ENCODE results near the gene DYRK4. TPM values are rescaled to one million over a fixed set of nuclear protein-coding genes. Genes with fewer than 3 reads are reported as not detected.

DYRK4 gene
- total RNA-seq, 1 experiment from 2014 or later, result 54.0 TPM

GRCh38 chr12:4563336-4563735, 1.3 kb downstream of the DYRK4 start:
- DNase-seq (ENCODE audit: low read depth), result peak; percentile 2

DNA sequence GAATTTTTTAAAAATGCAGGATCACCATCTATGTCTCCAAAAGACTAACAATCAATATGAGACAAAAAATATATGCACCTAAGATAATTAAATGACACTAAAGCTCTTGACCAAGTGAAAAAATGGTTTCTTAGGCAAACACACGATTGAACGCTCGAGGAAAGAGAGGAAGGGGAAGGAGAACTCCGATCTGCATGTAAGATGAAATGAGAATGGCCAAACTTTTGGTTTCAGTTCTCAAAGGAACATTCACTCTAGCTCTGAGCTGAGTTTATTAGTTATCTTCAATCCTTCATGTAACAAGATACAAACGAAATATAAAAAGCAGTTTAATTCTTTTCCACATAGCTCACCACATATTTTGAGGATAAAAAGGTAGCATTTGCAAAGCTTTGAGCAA, 2.8 kb downstream of the DYRK4 start:
- no peak for DNase-seq (ENCODE audit: low read depth)

DNA sequence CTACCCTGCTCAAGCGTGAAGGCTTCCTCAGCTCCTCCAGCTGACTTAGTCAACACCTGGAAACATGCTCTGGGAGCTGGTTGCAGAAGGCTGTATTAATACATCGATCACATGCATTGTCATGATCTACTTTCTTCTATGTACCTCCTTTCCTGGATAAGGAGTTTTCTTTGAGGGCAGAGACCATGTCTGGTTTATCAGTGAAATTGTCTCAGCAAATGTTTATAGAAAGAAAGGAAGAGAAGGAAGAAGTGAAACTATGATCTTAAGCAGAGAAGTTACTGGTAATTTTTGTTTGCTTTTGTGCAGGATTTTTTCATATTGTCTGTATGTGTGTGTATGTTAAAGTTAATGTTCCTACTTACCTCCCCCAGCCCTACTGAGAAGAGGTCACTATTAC, 4.5 kb downstream of the DYRK4 start:
- no peak for DNase-seq (ENCODE audit: low read depth)

DNA sequence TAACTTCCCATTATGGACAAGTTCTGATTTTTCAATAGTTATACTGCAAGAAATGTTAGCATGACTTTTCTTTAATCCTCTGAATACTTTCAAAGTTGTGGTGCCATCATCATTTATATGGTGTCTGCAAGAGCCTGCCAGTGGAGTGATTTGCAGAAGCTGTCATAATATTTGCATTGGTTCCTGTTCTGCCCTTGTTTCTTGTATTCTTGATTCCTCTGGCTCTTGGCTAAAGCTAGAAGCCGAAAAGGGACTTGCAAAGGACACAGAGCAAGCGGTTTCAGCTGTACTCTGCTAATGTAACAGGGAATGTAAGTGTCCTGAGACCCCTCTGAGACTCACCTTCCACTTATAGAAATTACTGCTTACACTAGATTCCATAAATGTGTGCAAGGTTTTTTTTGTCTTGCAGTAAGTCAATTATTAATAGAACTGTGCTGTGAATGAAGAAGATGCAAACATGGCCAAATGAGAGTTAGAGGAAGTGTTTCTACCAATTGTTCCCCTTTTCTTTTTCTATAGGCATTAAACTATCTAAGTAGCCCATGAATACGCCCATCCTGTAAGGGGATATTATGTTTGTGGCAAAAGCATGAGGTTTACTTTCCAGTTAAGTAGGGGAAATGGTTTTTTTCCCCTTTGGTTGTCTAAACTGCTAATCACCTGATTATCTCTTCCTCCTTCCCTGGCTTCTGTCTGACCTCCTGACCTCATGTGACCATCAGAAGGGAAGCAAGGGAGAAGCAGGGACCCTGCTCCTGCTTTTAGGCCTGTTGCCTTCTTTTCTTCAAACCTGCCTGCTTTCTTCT, 5.3 kb downstream of the DYRK4 start:
- no peak for DNase-seq (ENCODE audit: low read depth)

GRCh38 chr12:4569261-4569660, 7.3 kb downstream of the DYRK4 start:
- no peak for DNase-seq (ENCODE audit: low read depth)

GRCh38 chr12:4572680-4573079, 10.7 kb downstream of the DYRK4 start:
- DNase-seq (ENCODE audit: low read depth), result no peak

DNA sequence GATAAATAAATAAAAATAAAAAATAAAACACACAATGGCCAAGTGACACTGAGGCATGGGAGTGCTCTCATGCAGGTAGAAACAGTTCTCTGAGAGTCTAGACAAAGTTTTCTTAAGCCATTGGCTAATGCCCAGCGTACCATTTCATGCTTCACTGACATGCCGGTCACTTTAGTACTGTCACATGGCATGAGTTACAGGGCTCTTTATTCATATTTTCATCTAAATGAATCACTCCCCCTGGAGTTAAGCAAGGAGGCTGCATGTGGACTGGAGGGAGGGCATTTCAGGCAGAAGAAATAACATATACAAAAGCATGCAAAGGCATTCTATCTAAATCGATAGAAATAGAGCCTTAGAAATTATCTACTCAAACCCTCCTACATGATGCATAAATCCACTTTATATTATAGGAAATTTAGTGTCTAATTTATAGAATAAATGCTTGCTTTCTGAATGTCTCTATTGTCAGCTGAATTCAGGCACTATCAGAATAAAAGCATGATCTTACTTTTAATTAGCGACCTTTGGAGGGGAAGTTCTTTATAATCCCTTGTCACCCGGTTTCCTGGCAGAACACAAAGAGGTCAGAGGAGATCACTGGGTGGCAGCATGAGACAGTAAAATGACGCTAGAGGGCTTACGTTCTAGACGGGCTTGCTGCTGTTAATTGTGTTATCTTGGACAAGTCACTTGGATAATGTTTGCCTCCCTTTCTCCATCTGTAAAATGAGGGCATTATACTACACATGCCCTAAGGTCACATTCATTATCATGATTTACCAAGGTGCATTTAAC, 17.5 kb downstream of the DYRK4 start:
- peak; percentile 8 for DNase-seq (ENCODE audit: low read depth)

- no peak for DNase-seq (ENCODE audit: low read depth)
Observed at GRCh38 chr12:4580281-4580688, 18.3 kb downstream of the DYRK4 start.

- no peak for DNase-seq (ENCODE audit: low read depth)
Observed at GRCh38 chr12:4584281-4584680, 22.3 kb downstream of the DYRK4 start.

DNA sequence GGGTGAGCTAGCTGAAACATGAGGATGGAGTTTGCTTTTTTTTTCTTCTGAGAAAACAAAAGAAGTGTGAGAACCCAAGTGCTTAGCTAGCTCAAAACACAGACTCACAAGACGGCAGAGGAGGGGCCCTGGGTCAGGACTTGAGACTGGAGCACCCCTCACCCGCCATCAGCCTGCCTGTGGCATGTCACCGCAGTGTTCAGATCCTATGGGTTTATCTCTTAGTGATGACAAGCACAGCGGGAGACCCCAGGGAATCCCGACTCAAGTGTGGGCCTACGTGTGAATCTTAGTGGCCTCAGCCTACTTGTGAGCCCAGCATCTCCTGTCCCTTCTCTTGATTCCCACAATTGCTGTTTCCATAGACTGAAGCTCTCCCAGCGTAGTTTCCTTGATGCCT, 22.9 kb downstream of the DYRK4 start:
- no peak for DNase-seq (ENCODE audit: low read depth)

GRCh38 chr12:4586500-4586899, 24.5 kb downstream of the DYRK4 start:
- no peak for DNase-seq (ENCODE audit: low read depth)

DNA sequence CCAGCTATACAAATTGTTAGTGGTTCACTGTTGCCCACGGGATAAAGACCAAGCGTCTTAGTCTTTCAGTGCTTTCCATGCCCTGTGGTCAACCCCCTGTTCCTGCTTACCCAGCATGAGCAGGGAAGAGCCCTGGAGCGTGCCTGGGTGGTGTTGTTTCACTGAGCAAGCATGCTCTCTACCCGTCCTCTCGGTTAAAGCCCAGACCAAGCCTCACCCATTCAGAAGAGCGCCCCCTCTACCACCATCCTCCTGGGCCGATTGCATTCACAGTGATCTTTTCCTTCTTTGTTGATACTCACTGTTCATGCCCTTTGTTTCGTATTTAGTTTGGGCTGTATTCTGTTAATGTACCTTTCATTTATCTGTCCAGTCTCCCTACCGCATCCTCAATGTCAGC, 25.1 kb downstream of the DYRK4 start:
- DNase-seq (ENCODE audit: low read depth), result no peak

- DNase-seq (ENCODE audit: low read depth), result no peak
Observed at GRCh38 chr12:4588916-4589315, 26.9 kb downstream of the DYRK4 start.

GRCh38 chr12:4589941-4590340, 27.9 kb downstream of the DYRK4 start:
- no peak for DNase-seq (ENCODE audit: low read depth)

DNA sequence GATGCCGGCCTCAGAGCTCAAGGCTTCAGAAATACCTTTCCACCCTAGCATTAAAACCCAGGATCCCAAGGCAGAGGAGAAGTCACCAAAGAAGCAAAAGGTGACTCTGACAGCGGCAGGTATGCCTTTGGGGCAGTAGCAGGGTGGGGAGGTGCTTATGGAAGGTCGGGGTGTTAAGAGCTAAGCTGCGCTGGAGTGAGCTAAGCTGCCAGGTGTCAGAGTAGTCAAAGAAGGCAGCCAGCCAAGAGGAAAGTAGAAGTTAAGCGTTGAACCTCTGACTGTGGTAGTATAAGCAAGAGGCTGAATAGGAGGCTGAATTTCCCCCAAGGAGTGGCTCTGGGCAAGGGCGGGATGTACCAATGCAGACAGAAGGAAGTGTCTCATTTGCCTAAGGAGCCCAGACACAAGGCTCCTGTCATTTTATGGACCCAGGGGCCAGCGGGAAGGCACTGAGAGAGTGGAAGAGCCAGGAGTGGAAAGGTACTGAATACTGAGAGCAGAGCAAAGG, 29.2 kb downstream of the DYRK4 start:
- no peak for DNase-seq (ENCODE audit: low read depth)

GRCh38 chr12:4595881-4596280, 33.9 kb downstream of the DYRK4 start:
- DNase-seq (ENCODE audit: low read depth), result no peak

GRCh38 chr12:4603421-4603820, 41.4 kb downstream of the DYRK4 start:
- DNase-seq (ENCODE audit: low read depth), result no peak

DNA sequence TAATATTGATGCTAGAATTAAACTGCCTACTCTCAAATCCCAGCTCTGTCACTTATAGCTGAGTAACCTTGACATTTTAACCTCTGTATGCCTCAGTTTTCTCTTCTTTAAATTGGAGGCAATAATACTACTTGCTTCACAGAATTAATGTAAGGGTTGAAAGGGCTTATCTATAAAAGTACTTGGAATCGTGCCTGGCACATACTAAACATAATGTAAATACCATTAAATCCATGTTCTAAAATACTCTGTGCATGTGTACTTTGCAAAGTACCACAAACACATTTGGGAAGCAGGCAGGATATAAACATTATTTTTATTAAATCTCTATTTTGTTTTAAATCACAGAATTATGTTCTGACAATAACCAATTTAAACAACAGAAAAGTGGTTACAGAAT, 41.9 kb downstream of the DYRK4 start:
- DNase-seq (ENCODE audit: low read depth), result no peak

GRCh38 chr12:4604684-4605193, 42.7 kb downstream of the DYRK4 start:
- DNase-seq (ENCODE audit: low read depth), result peak; percentile 82

DNA sequence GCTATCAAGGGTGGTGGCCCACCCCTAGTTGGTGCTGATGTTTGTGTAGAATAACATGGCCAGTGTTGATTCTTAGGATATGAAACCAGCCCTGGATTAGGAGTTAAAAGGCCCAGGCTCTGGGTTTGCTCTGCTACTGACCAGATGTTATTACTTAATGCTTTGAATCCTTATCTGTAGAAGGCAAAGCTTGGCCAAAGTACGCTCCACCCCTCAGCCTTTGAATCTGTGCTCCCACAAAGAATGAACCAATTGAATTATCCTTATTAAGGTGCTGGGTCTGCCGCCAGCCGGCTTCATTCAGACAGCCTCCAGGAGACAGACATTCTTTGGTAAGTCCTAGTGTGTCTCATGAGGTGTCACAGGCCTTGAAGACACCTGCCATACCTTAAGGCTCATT, 45.0 kb downstream of the DYRK4 start:
- DNase-seq (ENCODE audit: low read depth), result no peak

- no peak for DNase-seq (ENCODE audit: low read depth)
Observed at GRCh38 chr12:4609071-4609470, 47.1 kb downstream of the DYRK4 start.

- DNase-seq (ENCODE audit: low read depth), result no peak
Observed at GRCh38 chr12:4610481-4610880, 48.5 kb downstream of the DYRK4 start.

GRCh38 chr12:4615667-4616066, 53.7 kb downstream of the DYRK4 start:
- no peak for DNase-seq (ENCODE audit: low read depth)
